Neural progenitor cell (in vitro differentiated cells): Measurements from ENCODE around the gene AGAP3.

ENCODE experiments used
- CTCF ChIP-seq: fragments of 200-600 bp; sonication (generic); IDR thresholded peaks from 2 replicates; pipeline ENCODE4 v1.5.1; 2017; ENCODE audit warnings: antibody characterized with exemption, mild to moderate bottlenecking
- EZH2 ChIP-seq: fragments of 200-600 bp; sonication (generic); IDR thresholded peaks from 2 replicates; pipeline ENCODE4 v1.6.1; 2017; ENCODE audit warnings: antibody characterized with exemption, mild to moderate bottlenecking, moderate library complexity
- EZH2phosphoT487 ChIP-seq: fragments of 200-600 bp; sonication (generic); IDR thresholded peaks from 2 replicates; pipeline ENCODE4 v1.6.1; 2017; ENCODE audit warnings: antibody characterized with exemption

GRCh38 chr7:151188252-151188542 lies 101.9 kb downstream of the AGAP3 start:
- no peak for TF ChIP-seq EZH2
- TF ChIP-seq CTCF, result no peak
- no peak for TF ChIP-seq EZH2phosphoT487
